ENCODE data around the gene DCHS1. TPM values are rescaled to one million over a fixed set of nuclear protein-coding genes. Genes with fewer than 3 reads are reported as not detected.
A peak's percentile ranks its signal among the peaks of the same experiment; 100 is the strongest.

The DCHS1 gene
- total and polyA plus RNA-seq, 2 experiments from 2014 or later = 1.1 to 6.4 TPM

DNA sequence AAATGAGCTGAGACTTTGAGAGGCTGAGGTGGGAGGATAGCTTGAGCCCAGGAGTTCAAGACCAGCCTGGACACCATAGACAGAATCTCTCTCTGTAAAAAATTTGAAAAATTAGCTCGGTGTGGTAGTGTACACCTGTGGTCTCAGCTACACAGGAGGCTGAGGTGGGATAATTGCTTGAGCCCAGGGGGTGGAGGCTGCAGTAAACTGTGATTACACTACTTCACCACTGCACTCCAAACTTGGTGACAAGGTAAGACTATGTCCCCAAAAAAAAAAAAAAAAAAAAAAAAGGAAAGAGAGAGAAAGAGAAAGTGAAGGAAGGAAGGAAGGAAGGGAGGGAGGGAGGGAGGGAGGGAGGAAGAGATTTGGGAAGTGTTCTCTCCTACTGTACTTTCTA lies 77.5 kb downstream of the DCHS1 start:
- Histone ChIP-seq H4K20me1 (ENCODE audit: insufficient read depth) (no peaks in the 10 kb centered on the region), H3K4me3 (no peak overlapping the region), H3K27me3 (replicated peaks; ENCODE audit: insufficient read depth) (no peaks in the 10 kb centered on the region), H3F3A (ENCODE audit: insufficient read depth) (peaks cover 33% of the 10 kb centered on the region), H3K4me2 (ENCODE audit: unreplicated experiment) (no peak overlapping the region), H2AFZ (no peak overlapping the region), H3K4me1 (ENCODE audit: insufficient read depth) (peaks cover 21% of the 10 kb centered on the region), H3K27ac (no peak overlapping the region), H3K9me3 (ENCODE audit: low read depth) (peaks cover 3% of the 10 kb centered on the region), H3K36me3 (ENCODE audit: low read depth) (no peaks in the 10 kb centered on the region), H3K79me2 (ENCODE audit: insufficient read depth) (no peaks in the 10 kb centered on the region), H3K9ac (no peak overlapping the region), H3K9me2 (ENCODE audit: insufficient read depth) (no peaks in the 10 kb centered on the region)
- no peak for TF ChIP-seq EZH2phosphoT487 (IDR thresholded peaks at IDR 0.05; ENCODE audit: insufficient read depth, low read depth)
- TF ChIP-seq EZH2 (IDR thresholded peaks at IDR 0.05; ENCODE audit: insufficient read depth, poor library complexity, severe bottlenecking) = no peak
- WGBS, 2 experiments (ENCODE audit: low coverage in 1 of 2, low lambda C conversion rate in 2 of 2, missing lambda C conversion rate in 2 of 2) = 95 to 100% methylated on average over 1 of the region's 1 CpG
- in situ Hi-C loops (cut with MboI) = no loop called here
- no peak for DNase-seq

DNA sequence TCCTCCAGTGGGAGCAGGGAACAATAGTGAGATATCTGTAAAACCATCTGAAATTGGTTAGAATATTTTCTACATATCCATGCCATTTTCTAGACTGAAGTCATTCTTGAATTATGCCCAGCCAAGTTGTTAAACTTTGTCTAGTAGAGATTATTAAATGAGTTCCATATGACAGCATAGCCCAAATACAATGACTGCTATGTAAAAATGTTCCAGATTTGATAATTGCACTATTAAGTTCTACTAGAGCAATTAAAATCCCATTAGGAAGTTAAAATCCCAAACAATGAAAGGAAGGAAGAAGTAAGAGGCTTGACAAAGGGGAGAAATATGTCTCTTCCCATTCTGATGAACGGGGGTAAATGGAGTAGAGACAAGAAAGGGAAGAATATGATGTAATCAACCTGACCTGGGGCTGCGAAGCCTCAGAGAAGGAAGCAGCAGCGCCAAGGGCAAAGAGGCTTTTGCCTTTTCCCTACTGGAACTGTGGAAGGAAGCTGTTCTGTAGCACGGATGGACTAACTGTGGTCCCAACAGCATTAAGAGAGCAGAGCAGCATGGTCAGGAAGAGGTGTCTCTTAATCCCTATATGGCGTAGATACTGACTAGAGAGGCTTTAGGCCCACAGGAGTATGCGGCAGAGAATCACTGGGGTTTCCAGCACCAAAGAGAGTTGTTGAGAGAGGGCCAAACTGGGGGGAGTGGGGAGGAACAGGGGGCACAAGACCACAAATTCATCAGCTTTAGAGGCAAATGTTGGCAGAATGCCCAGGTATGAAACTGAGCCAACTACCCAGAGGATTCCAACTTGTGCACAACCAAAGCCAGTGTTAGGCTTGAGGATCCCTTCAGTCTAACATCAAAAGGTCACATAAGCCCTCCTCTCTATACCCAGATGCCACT lies 78.9 kb downstream of the DCHS1 start:
- H2AFZ ChIP-seq = peak overlapping the region; percentile 13; the same call in 1 of the 2 replicates
- peaks cover 33% of the 10 kb centered on the region for H3K4me1 ChIP-seq (ENCODE audit: insufficient read depth)
- H3K36me3 ChIP-seq (ENCODE audit: low read depth) = no peaks in the 10 kb centered on the region
- peak overlapping the region; percentile 69 for H3K4me2 ChIP-seq (ENCODE audit: unreplicated experiment)
- no peaks in the 10 kb centered on the region for H4K20me1 ChIP-seq (ENCODE audit: insufficient read depth)
- DNase-seq = peak; percentile 75
- TF ChIP-seq EZH2 (IDR thresholded peaks at IDR 0.05; ENCODE audit: insufficient read depth, poor library complexity, severe bottlenecking) (no peak), EZH2phosphoT487 (IDR thresholded peaks at IDR 0.05; ENCODE audit: insufficient read depth, low read depth) (no peak)
- H3K4me3 ChIP-seq = peak overlapping the region; percentile 4; the same call in 1 of the 2 replicates
- peaks cover 42% of the 10 kb centered on the region for H3F3A ChIP-seq (ENCODE audit: insufficient read depth)
- no peaks in the 10 kb centered on the region for H3K27me3 ChIP-seq (replicated peaks; ENCODE audit: insufficient read depth)
- peak overlapping the region; percentile 40 for H3K27ac ChIP-seq
- in situ Hi-C loops (cut with MboI) = no loop called here
- no peak overlapping the region for H3K9ac ChIP-seq
- H3K79me2 ChIP-seq (ENCODE audit: insufficient read depth) = no peaks in the 10 kb centered on the region
- H3K9me3 ChIP-seq (ENCODE audit: low read depth) = no peaks in the 10 kb centered on the region
- H3K9me2 ChIP-seq (ENCODE audit: insufficient read depth) = no peaks in the 10 kb centered on the region
- WGBS, 2 experiments (ENCODE audit: low coverage in 1 of 2, low lambda C conversion rate in 2 of 2, missing lambda C conversion rate in 2 of 2) = 4 to 5% methylated on average over 6 of the region's 6 CpGs

DNA sequence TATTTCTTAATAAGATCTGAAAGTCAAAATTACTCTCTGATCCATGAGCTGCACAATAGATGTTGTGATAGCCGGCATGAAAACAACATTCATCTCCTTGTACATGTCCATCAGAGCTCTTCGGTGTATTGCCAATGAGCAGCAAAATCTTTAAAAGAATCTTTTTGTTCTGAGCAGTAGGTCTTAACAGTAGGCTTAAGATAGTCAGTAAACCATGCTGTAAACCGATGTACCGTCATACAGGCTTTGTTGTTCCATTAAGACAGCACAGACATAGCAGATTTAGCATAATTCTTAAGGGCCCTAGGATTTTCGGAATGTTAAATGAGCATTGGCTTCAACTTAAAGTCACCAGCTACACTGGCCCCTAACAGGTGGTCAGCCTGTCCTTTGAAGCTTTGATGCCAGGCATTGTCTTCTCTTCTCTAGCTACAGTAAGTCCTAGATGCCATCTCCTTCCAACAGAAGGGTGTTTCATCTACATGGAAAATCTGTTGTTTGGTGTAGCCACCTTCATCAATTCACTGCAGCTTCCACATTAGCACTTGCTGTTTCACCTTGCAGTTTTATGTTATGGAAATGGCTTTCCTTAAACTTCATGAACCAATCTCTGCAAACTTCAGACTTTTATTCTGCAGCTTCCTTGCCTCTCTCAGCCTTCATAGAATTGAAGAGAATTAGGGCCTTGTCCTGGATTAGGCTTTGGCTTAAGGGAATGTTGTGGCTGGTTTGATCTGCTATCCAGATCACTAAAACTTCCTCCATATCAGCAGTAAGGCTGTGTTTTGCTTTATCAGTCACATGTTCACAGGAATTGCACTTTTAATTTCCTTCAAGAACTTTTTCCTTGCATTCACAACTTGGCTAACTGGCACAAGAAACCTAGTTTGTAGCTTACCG lies 80.5 kb downstream of the DCHS1 start:
- no peak for TF ChIP-seq EZH2 (IDR thresholded peaks at IDR 0.05; ENCODE audit: insufficient read depth, poor library complexity, severe bottlenecking)
- TF ChIP-seq EZH2phosphoT487 (IDR thresholded peaks at IDR 0.05; ENCODE audit: insufficient read depth, low read depth) = no peak
- Histone ChIP-seq H3K9ac (no peak overlapping the region), H3K4me2 (ENCODE audit: unreplicated experiment) (no peak overlapping the region), H3K79me2 (ENCODE audit: insufficient read depth) (no peaks in the 10 kb centered on the region), H2AFZ (no peak overlapping the region), H3K27ac (no peak overlapping the region), H3K36me3 (ENCODE audit: low read depth) (no peaks in the 10 kb centered on the region), H4K20me1 (ENCODE audit: insufficient read depth) (no peaks in the 10 kb centered on the region), H3F3A (ENCODE audit: insufficient read depth) (peaks cover 45% of the 10 kb centered on the region), H3K27me3 (replicated peaks; ENCODE audit: insufficient read depth) (no peaks in the 10 kb centered on the region), H3K4me3 (no peak overlapping the region), H3K4me1 (ENCODE audit: insufficient read depth) (peaks cover 36% of the 10 kb centered on the region), H3K9me2 (ENCODE audit: insufficient read depth) (no peaks in the 10 kb centered on the region), H3K9me3 (ENCODE audit: low read depth) (no peaks in the 10 kb centered on the region)
- in situ Hi-C loops (cut with MboI) = no loop called here
- WGBS, 2 experiments (ENCODE audit: low coverage in 1 of 2, low lambda C conversion rate in 2 of 2, missing lambda C conversion rate in 2 of 2) = 94% methylated on average over 6 of the region's 6 CpGs
- no peak for DNase-seq

DNA sequence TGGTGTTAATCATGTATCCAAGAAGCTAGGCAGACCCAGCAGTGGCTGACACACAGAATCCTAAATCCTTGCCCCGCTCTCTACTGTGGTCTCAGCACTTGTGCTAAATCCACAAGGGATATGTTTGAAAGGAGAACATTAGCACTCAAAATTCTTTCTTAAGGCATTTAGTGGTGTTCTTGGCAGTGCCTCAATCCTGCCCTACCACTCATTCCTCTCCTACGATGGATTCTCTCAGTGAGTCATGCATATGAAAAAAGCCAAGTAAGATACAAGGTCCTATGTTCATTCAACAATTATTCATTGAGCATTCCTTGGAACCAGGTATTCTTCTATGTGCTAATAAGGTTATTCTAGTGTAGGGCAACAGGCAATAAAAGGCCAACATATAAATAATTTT lies 83.4 kb downstream of the DCHS1 start:
- DNase-seq = peak; percentile 86
- peaks cover 37% of the 10 kb centered on the region for H3K4me1 ChIP-seq (ENCODE audit: insufficient read depth)
- H2AFZ ChIP-seq = no peak overlapping the region
- no peak overlapping the region for H3K27ac ChIP-seq
- 50% methylated on average over 2 of the region's 2 CpGs for WGBS, 2 experiments (ENCODE audit: low coverage in 1 of 2, low lambda C conversion rate in 2 of 2, missing lambda C conversion rate in 2 of 2)
- no peaks in the 10 kb centered on the region for H4K20me1 ChIP-seq (ENCODE audit: insufficient read depth)
- no peak overlapping the region for H3K9ac ChIP-seq
- H3K9me3 ChIP-seq (ENCODE audit: low read depth) = no peaks in the 10 kb centered on the region
- no peaks in the 10 kb centered on the region for H3K9me2 ChIP-seq (ENCODE audit: insufficient read depth)
- H3F3A ChIP-seq (ENCODE audit: insufficient read depth) = peaks cover 31% of the 10 kb centered on the region
- TF ChIP-seq EZH2 (IDR thresholded peaks at IDR 0.05; ENCODE audit: insufficient read depth, poor library complexity, severe bottlenecking) = no peak
- no peak for TF ChIP-seq EZH2phosphoT487 (IDR thresholded peaks at IDR 0.05; ENCODE audit: insufficient read depth, low read depth)
- H3K4me2 ChIP-seq (ENCODE audit: unreplicated experiment) = peak overlapping the region; percentile 4
- H3K4me3 ChIP-seq = no peak overlapping the region
- H3K36me3 ChIP-seq (ENCODE audit: low read depth) = no peaks in the 10 kb centered on the region
- H3K79me2 ChIP-seq (ENCODE audit: insufficient read depth) = no peaks in the 10 kb centered on the region
- no peaks in the 10 kb centered on the region for H3K27me3 ChIP-seq (replicated peaks; ENCODE audit: insufficient read depth)
- in situ Hi-C loops (cut with MboI) = no loop called here
